ENCODE results near the gene RAB36.

DNA sequence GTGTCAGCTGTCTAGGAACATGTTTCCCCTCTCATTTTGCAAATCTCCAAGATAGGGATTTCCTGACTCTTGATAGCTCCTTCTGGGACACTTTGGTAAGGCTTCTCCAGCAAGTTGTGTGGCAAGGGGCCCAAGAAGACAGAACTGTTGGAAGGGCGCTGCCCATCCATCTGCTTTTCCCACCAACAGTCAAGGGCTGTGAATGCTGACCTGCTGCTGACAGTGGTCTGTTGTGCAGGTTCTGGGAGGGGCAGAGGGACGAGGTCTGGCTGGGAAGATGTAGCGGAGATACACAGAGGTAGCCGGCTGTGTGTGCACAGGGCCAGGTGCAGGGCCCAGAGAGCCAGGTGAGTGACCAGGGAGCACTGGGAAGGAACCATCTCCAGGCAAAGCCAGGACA is 47.3 kb downstream of the RAB36 start:
- TF ChIP-seq, protein P1, sequence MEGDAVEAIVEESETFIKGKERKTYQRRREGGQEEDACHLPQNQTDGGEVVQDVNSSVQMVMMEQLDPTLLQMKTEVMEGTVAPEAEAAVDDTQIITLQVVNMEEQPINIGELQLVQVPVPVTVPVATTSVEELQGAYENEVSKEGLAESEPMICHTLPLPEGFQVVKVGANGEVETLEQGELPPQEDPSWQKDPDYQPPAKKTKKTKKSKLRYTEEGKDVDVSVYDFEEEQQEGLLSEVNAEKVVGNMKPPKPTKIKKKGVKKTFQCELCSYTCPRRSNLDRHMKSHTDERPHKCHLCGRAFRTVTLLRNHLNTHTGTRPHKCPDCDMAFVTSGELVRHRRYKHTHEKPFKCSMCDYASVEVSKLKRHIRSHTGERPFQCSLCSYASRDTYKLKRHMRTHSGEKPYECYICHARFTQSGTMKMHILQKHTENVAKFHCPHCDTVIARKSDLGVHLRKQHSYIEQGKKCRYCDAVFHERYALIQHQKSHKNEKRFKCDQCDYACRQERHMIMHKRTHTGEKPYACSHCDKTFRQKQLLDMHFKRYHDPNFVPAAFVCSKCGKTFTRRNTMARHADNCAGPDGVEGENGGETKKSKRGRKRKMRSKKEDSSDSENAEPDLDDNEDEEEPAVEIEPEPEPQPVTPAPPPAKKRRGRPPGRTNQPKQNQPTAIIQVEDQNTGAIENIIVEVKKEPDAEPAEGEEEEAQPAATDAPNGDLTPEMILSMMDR (IDR thresholded peaks at IDR 0.05 in 4 of 5, conservative IDR thresholded peaks at IDR 0.05 in 1 of 5): no peak
- TF ChIP-seq POLR2A (IDR thresholded peaks at IDR 0.05): no peak

All from gastrocnemius medialis (tissue), 4 donors.